ENCODE measurements around the gene EFTUD2. TPM values are rescaled to one million over a fixed set of nuclear protein-coding genes. Genes with fewer than 3 reads are reported as not detected.

EFTUD2 gene
- total and polyA plus RNA-seq, 9 of the 15 experiments (the other 6 are each of a cell fraction or from before 2014, with no cell fraction given), result 65.8 to 362 (median 218) TPM

DNA sequence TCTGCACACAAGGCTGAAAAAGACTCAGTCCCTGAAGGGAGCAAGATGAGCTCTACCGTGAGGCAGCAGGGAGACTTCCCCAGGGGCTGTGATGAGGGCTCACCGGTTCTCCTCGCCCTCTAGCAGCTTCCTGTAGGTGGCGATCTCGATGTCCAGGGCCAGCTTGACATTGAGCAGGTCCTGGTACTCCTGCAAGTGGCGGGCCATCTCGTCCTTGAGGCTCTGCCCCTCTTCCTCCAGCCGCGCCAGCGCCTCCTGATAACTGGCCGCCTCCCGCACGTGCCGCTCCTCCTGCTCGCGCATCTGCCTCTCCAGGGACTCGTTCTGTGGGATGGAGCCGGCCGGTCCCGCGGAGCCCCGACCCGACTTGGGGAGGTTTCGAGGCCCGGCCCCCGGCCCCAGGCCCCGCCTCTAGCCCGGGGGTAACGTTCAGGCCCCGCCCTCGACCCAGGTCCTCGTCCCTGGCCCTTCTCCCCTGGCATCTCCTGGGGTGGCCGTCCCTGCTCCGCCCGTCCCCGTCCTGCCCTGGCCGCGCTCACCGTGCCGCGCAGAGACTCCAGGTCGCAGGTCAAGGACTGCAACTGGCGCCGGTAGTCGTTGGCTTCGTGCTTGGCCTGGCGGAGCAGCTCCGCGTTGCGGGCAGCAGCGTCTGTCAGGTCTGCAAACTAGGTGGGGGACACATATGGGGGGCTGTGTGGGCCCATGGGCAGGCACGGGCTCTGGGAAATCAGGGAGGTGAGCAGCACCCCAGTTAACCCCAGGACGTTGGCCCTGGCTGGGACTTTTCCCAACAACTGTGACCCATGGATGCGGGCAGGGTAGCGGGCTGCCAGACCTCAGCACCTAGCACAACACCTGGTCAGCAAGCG is 12.1 kb upstream of the EFTUD2 start (continued):
- TF ChIP-seq MGA (IDR thresholded peaks at IDR 0.05) (peak; percentile 45; the same call in 1 of the 2 replicates), ESRRA (IDR thresholded peaks at IDR 0.05; ENCODE audit: borderline replicate concordance, low read depth) (peak; percentile 94)

Measured in K562 (cell line).